GM12878 (cell line): ENCODE results near the gene CCL3.

Experiments
- CTCF ChIP-seq, 3 experiments: IDR thresholded peaks in 2 of 3; conservative IDR thresholded peaks in 1 of 3; 2 replicates each; pipeline ENCODE4 v1.5.1; 2011; ENCODE audit warnings: low read depth in 3 of 3, low read length in 3 of 3, mild to moderate bottlenecking in 3 of 3, control low read depth in 2 of 3, moderate library complexity in 2 of 3, inconsistent platforms in 1 of 3, mixed read lengths in 1 of 3; ENCODE audit not compliant: control insufficient read depth in 2 of 3, insufficient read depth in 1 of 3; ENCODE audit errors: extremely low read depth in 1 of 3
- KDM1A ChIP-seq: fragments of 200-600 bp; sonication (generic); IDR thresholded peaks from 2 replicates; pipeline ENCODE4 v1.6.1; 2016; ENCODE audit warnings: borderline replicate concordance
- SMC3 ChIP-seq: IDR thresholded peaks from 2 replicates; pipeline ENCODE4 v1.6.1; 2011; ENCODE audit warnings: low read length, improper control_type of control experiment, borderline replicate concordance
- ZBTB11 ChIP-seq: fragments of 450-650 bp; formaldehyde crosslinking; IDR thresholded peaks from 2 replicates; pipeline ENCODE4 v1.5.0; 2022; ENCODE audit warnings: mild to moderate bottlenecking, missing genetic modification characterization
- ZNF274 ChIP-seq: IDR thresholded peaks from one replicate; pipeline ENCODE4 v1.8.0; 2011; ENCODE audit not compliant: insufficient read length, insufficient read depth

- TF ChIP-seq ZNF274 (no peak), CTCF (IDR thresholded peaks at IDR 0.05 in 2 of 3, conservative IDR thresholded peaks at IDR 0.05 in 1 of 3; ENCODE audit: control insufficient read depth in 2 of 3, extremely low read depth in 1 of 3, insufficient read depth in 1 of 3, low read depth in 3 of 3, low read length in 3 of 3) (no peak), ZBTB11 (CRISPR knock-in tag) (no peak), KDM1A (no peak), SMC3 (no peak)
Measured at GRCh38 chr17:36112572-36112971, 22.6 kb upstream of the CCL3 start.
